GM19328 (cell line): ENCODE results near the gene DNM2.

Experiments used
- ATAC-seq: cut with Tn5 transposase; IDR thresholded peaks from one replicate; pipeline ENCODE4 v1.9.1; 2021; ENCODE audit warnings: mild to moderate bottlenecking, moderate library complexity; ENCODE audit not compliant: unreplicated experiment

DNM2 gene

GRCh38 chr19:10811391-10812111 lies 93.7 kb downstream of the DNM2 start:
- ATAC-seq = no peak

- no peak for ATAC-seq
These were observed 94.3 kb downstream of the DNM2 start for GRCh38 chr19:10812196-10812595.

- ATAC-seq = no peak
These were observed 95.1 kb downstream of the DNM2 start for GRCh38 chr19:10812902-10813404.

- no peak for ATAC-seq
These were observed 97.2 kb downstream of the DNM2 start for GRCh38 chr19:10815007-10815536.

- ATAC-seq = no peak
These were observed 98.2 kb downstream of the DNM2 start for GRCh38 chr19:10815969-10816644.

- no peak for ATAC-seq
These were observed 98.8 kb downstream of the DNM2 start for GRCh38 chr19:10816691-10817090.

GRCh38 chr19:10817291-10818038 lies 99.6 kb downstream of the DNM2 start:
- ATAC-seq = no peak

- ATAC-seq = no peak
These were observed 100.6 kb downstream of the DNM2 start for GRCh38 chr19:10818301-10819123.

GRCh38 chr19:10819124-10820060 lies 101.5 kb downstream of the DNM2 start:
- ATAC-seq = no peak

- no peak for ATAC-seq
These were observed 102.3 kb downstream of the DNM2 start for GRCh38 chr19:10820173-10820572.

GRCh38 chr19:10823690-10824089 lies 105.8 kb downstream of the DNM2 start:
- ATAC-seq = no peak

- no peak for ATAC-seq
These were observed 108.4 kb downstream of the DNM2 start for GRCh38 chr19:10826231-10826630.

GRCh38 chr19:10826846-10827245 lies 109.0 kb downstream of the DNM2 start:
- ATAC-seq = no peak

GRCh38 chr19:10828981-10829821 lies 111.3 kb downstream of the DNM2 start:
- no peak for ATAC-seq

- ATAC-seq = no peak
These were observed 112.1 kb downstream of the DNM2 start for GRCh38 chr19:10829967-10830366.

GRCh38 chr19:10830370-10830769 lies 112.5 kb downstream of the DNM2 start:
- no peak for ATAC-seq

GRCh38 chr19:10830931-10831779 lies 113.3 kb downstream of the DNM2 start:
- ATAC-seq = no peak
